OCI-LY7 (cell line): ENCODE results near the gene MAL. TPM values are rescaled to one million over a fixed set of nuclear protein-coding genes. Genes with fewer than 3 reads are reported as not detected.

ENCODE experiments used
- BruUV-seq: library from RNA; stranded (reverse); fragments of 400-500 nt; replicated peaks from 2 replicates; lab custom pipeline; 2021; lab: Mats Ljungman, UMichigan
- CTCF ChIA-PET: fragments of 300-600 bp; sonication (Branson Sonifier 250); formaldehyde crosslinking; loops from one replicate; lab custom pipeline; 2022; ENCODE audit warnings: antibody characterized with exemption; ENCODE audit not compliant: unreplicated experiment; lab: Charles Lee
- POLR2A ChIA-PET: fragments of 300-600 bp; sonication (Branson Sonifier 250); formaldehyde crosslinking; loops from one replicate; lab custom pipeline; 2022; ENCODE audit warnings: antibody characterized with exemption; lab: Charles Lee
- DNase-seq: peaks from one replicate; pipeline ENCODE4 v3.0.0-alpha.2; 2015; ENCODE audit warnings: low spot score
- H2AFZ ChIP-seq: fragments of 200-600 bp; sonication (generic), shearing (Covaris generic); 2 replicates; pipeline ENCODE4 v1.6.1; 2014; ENCODE audit warnings: mild to moderate bottlenecking, antibody characterized with exemption, low read length, moderate library complexity
- H3K27ac ChIP-seq: fragments of 200-600 bp; sonication (generic); 2 replicates; pipeline ENCODE4 v1.5.1; 2014; ENCODE audit warnings: mixed run types, low read depth, mild to moderate bottlenecking, moderate library complexity, low read length, inconsistent platforms; ENCODE audit not compliant: poor library complexity, severe bottlenecking
- H3K36me3 ChIP-seq: fragments of 200-600 bp; sonication (generic); 2 replicates; pipeline ENCODE4 v1.6.1; 2014; ENCODE audit warnings: mild to moderate bottlenecking, antibody characterized with exemption, low read length, moderate library complexity, mixed read lengths; ENCODE audit not compliant: insufficient read depth
- H3K4me1 ChIP-seq: fragments of 200-600 bp; sonication (generic); 2 replicates; pipeline ENCODE4 v1.5.1; 2014; ENCODE audit warnings: mild to moderate bottlenecking, low read length; ENCODE audit not compliant: insufficient read depth, poor library complexity, severe bottlenecking
- H3K4me2 ChIP-seq: fragments of 200-600 bp; sonication (generic); 2 replicates; pipeline ENCODE4 v1.6.1; 2014; ENCODE audit warnings: mild to moderate bottlenecking, low read length
- H3K4me3 ChIP-seq: fragments of 200-600 bp; sonication (generic); 2 replicates; pipeline ENCODE4 v1.5.1; 2014; ENCODE audit warnings: mild to moderate bottlenecking, low read depth, low read length; ENCODE audit not compliant: poor library complexity, severe bottlenecking
- H3K79me2 ChIP-seq: fragments of 200-600 bp; sonication (generic); 2 replicates; pipeline ENCODE4 v1.6.1; 2016; ENCODE audit warnings: low read depth, mild to moderate bottlenecking, low read length, moderate library complexity, mixed read lengths; ENCODE audit not compliant: insufficient read depth
- H3K9me2 ChIP-seq: fragments of 200-600 bp; sonication (generic); 2 replicates; pipeline ENCODE4 v1.6.1; 2016; ENCODE audit warnings: mild to moderate bottlenecking, low read length, mixed read lengths; ENCODE audit not compliant: insufficient read depth
- H3K9me3 ChIP-seq: fragments of 200-600 bp; sonication (generic); 2 replicates; pipeline ENCODE4 v1.6.1; 2014; ENCODE audit warnings: mild to moderate bottlenecking, mixed run types, low read length, mixed read lengths
- H4K20me1 ChIP-seq: fragments of 200-600 bp; sonication (generic); 2 replicates; pipeline ENCODE4 v1.6.1; 2014; ENCODE audit warnings: mild to moderate bottlenecking, antibody characterized with exemption, low read length, moderate library complexity, mixed read lengths; ENCODE audit not compliant: insufficient read depth
- EZH2phosphoT487 ChIP-seq: fragments of 200-600 bp; sonication (generic); IDR thresholded peaks from 2 replicates; pipeline ENCODE4 v1.6.1; 2018; ENCODE audit warnings: low read depth, borderline replicate concordance, mild to moderate bottlenecking, mixed run types, antibody characterized with exemption, low read length, moderate library complexity, mixed read lengths
- intact Hi-C: fragments of 100-400 bp; cut with micrococcal nuclease; formaldehyde crosslinking; loops from one replicate; pipeline ENCODE4 v1.10.0; 2022; ENCODE audit not compliant: unreplicated experiment
- total RNA-seq, 2 experiments: library from RNA; depleted of rRNA in 1 of 2; stranded (reverse); fragments of >200 nt in 1 of 2; shearing (Covaris generic) in 1 of 2; gene quantifications; 2 replicates each; pipeline ENCODE4 v1.2.3, GENCODE V29; 2014 to 2022
- TF ChIP-seq, protein P1 (sequence below): fragments of 200-600 bp; sonication (generic); conservative IDR thresholded peaks from 2 replicates; pipeline ENCODE4 v1.5.1; 2014; ENCODE audit warnings: mild to moderate bottlenecking, antibody characterized with exemption, low read length, moderate library complexity, mixed read lengths

The MAL gene
- total RNA-seq, 2 experiments from 2014 or later = not detected

DNA sequence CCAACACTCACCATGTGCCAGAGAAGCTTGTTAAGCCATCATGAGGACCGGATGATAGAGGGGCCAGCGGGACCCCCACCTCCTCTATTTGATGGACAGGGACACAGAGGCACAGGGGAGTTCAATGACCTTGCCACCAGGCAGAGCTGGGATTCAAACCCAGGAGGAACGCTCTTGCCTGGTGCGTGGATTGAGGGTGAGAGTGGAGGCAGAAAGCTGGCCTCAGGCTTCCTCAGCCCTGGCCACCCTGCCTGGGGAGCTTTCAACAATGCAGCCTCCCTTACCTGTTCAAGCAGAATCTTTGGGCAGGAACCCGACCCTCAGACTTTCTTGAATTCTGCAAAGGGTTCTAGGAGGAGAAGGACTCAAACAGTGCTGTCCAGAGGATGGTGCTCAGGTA is 39.9 kb upstream of the MAL start:
- Histone ChIP-seq H3K27ac (no peak overlapping the region), H3K4me1 (no peaks in the 10 kb centered on the region), H4K20me1 (no peaks in the 10 kb centered on the region), H2AFZ (no peak overlapping the region), H3K4me2 (no peak overlapping the region), H3K9me3 (no peaks in the 10 kb centered on the region), H3K79me2 (no peaks in the 10 kb centered on the region), H3K4me3 (no peak overlapping the region), H3K9me2 (no peaks in the 10 kb centered on the region), H3K36me3 (no peaks in the 10 kb centered on the region)
- ChIA-PET CTCF (no interaction called here), POLR2A (no interaction called here)
- BruUV-seq = no TSS peak
- TF ChIP-seq EZH2phosphoT487 = no peak
- TF ChIP-seq, protein P1, sequence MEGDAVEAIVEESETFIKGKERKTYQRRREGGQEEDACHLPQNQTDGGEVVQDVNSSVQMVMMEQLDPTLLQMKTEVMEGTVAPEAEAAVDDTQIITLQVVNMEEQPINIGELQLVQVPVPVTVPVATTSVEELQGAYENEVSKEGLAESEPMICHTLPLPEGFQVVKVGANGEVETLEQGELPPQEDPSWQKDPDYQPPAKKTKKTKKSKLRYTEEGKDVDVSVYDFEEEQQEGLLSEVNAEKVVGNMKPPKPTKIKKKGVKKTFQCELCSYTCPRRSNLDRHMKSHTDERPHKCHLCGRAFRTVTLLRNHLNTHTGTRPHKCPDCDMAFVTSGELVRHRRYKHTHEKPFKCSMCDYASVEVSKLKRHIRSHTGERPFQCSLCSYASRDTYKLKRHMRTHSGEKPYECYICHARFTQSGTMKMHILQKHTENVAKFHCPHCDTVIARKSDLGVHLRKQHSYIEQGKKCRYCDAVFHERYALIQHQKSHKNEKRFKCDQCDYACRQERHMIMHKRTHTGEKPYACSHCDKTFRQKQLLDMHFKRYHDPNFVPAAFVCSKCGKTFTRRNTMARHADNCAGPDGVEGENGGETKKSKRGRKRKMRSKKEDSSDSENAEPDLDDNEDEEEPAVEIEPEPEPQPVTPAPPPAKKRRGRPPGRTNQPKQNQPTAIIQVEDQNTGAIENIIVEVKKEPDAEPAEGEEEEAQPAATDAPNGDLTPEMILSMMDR = no peak
- intact Hi-C loops = no loop called here
- no peak for DNase-seq

- DNase-seq = peak; percentile 50
- no peaks in the 10 kb centered on the region for H3K9me2 ChIP-seq
- no TSS peak for BruUV-seq
- POLR2A ChIA-PET = no interaction called here
- no peak overlapping the region for H3K4me3 ChIP-seq
- TF ChIP-seq, protein P1 = peak; percentile 77
- TF ChIP-seq EZH2phosphoT487 = no peak
- no peaks in the 10 kb centered on the region for H4K20me1 ChIP-seq
- H2AFZ ChIP-seq = no peak overlapping the region
- H3K9me3 ChIP-seq = no peaks in the 10 kb centered on the region
- H3K4me1 ChIP-seq = no peaks in the 10 kb centered on the region
- CTCF ChIA-PET = interaction anchor here (0.7 kb wide), 1 partner anchor 10 kb away, joined by 3 read pairs; no protein-coding TSS in a partner anchor
- no peak overlapping the region for H3K27ac ChIP-seq
- intact Hi-C loops = no loop called here
- H3K79me2 ChIP-seq = no peaks in the 10 kb centered on the region
- H3K36me3 ChIP-seq = no peaks in the 10 kb centered on the region
- H3K4me2 ChIP-seq = no peak overlapping the region
These were observed 39.0 kb upstream of the MAL start for GRCh38 chr2:94986392-94986963.

- Histone ChIP-seq H3K4me2 (no peak overlapping the region), H3K4me3 (no peak overlapping the region), H3K27ac (no peak overlapping the region), H3K4me1 (no peaks in the 10 kb centered on the region), H3K9me2 (no peaks in the 10 kb centered on the region), H3K9me3 (no peaks in the 10 kb centered on the region), H3K79me2 (no peaks in the 10 kb centered on the region), H4K20me1 (no peaks in the 10 kb centered on the region), H3K36me3 (no peaks in the 10 kb centered on the region), H2AFZ (no peak overlapping the region)
- no TSS peak for BruUV-seq
- intact Hi-C loops = no loop called here
- DNase-seq = no peak
- ChIA-PET CTCF (no interaction called here), POLR2A (no interaction called here)
- TF ChIP-seq, protein P1 = no peak
- no peak for TF ChIP-seq EZH2phosphoT487
These were observed 38.2 kb upstream of the MAL start for GRCh38 chr2:94987074-94988020.
